Mucosa of stomach (tissue), 1 donor: ENCODE results near the gene MUC21.
A peak's percentile ranks its signal among the peaks of the same experiment; 100 is the strongest.

Source experiments
- H3K27me3 ChIP-seq: one replicate; pipeline ENCODE4 v1.7.0; 2013; ENCODE audit warnings: mild to moderate bottlenecking, low read length; ENCODE audit not compliant: control insufficient read depth, insufficient read depth
- H3K36me3 ChIP-seq: one replicate; pipeline ENCODE4 v1.7.0; 2013; ENCODE audit warnings: low read length; ENCODE audit not compliant: control insufficient read depth, insufficient read depth
- H3K4me1 ChIP-seq: one replicate; pipeline ENCODE4 v1.7.0; 2013; ENCODE audit warnings: mild to moderate bottlenecking, low read length; ENCODE audit not compliant: control insufficient read depth, insufficient read depth
- H3K4me3 ChIP-seq: one replicate; pipeline ENCODE4 v1.7.0; 2013; ENCODE audit warnings: low read length
- H3K9ac ChIP-seq: one replicate; pipeline ENCODE4 v1.7.0; 2013; ENCODE audit warnings: mild to moderate bottlenecking, low read length, moderate library complexity
- H3K9me3 ChIP-seq: one replicate; pipeline ENCODE4 v1.7.0; 2013; ENCODE audit warnings: mild to moderate bottlenecking, low read length, moderate library complexity; ENCODE audit not compliant: control insufficient read depth
- donor health status: Pancreatic carcinoma.

The MUC21 gene

DNA sequence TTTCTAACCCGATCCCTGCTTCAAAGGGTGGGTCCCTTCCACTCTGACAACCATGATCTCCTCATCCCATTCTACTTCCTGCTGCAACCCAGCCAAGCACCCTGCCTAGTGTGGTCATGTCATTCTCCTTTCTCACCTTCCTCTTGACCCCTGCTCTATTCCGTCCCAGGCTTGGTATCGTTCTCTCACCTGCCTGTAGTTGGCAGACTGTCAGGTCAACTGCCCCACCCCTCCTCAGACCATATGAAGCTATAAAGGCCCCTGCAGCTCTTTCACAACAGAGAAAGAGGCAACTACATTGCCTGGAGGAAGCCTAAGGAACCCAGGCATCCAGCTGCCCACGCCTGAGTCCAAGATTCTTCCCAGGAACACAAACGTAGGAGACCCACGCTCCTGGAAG, at the start of gene MUC21:
Gene MUC21, plus strand, starts transcription at position 280 of the 400 bp plus-strand sequence. CDS start 241 bp downstream, outside the sequence.
- H3K4me3 ChIP-seq: no peak within 1 kb of the TSS

DNA sequence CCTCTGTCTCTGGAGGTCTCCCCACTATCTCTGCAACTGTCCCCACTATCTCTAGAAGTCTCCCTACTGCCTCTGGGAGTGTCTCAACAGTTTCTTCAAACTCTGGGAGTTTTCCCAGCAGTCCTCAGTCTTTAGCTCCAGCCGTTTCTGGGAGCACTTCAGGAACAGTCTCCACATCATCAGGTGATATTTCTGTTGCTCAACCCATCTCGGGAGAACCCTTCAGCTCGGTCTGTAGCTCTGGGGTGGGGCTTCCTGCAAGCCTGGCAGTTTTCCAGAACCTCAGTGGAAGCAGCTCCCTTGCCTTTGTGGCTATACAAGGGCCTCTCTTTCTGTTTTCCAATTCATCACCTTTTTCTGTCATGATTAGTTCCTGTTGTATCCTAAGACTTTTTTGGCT, 48.5 kb upstream of the MUC21 start:
- Histone ChIP-seq H3K9me3 (no peaks in the 10 kb centered on the region), H3K4me3 (no peak overlapping the region), H3K36me3 (no peaks in the 10 kb centered on the region), H3K4me1 (peaks cover 80% of the 10 kb centered on the region), H3K9ac (no peak overlapping the region), H3K27me3 (no peaks in the 10 kb centered on the region)

More for the DNA sequence above, at the start of gene MUC21:
- no peaks in the 10 kb centered on the region for H3K36me3 ChIP-seq
- H3K4me1 ChIP-seq: peaks cover 19% of the 10 kb centered on the region
- no peaks in the 10 kb centered on the region for H3K27me3 ChIP-seq
- no peaks in the 10 kb centered on the region for H3K9me3 ChIP-seq
- no peak within 1 kb of the TSS for H3K9ac ChIP-seq

DNA sequence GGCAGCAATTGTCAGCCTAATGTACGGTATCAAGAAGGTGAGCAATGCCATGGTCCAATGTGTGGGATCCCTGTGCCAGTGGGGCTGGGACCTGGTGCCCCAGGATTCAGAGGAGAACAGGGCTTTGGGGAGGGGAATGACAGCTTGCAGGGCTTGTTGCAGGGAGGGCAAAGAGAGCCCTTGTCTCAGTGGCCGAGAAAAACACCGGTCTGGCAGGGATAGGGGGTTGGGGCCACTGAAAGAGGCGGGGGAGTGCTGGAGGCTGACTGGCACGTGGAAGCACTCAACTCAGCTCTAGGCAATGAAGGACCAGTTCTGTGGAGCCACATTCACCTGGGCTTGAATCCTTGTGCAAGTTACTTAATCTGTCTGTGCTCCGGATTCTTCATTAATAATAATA, 46.3 kb upstream of the MUC21 start:
- H3K4me1 ChIP-seq: peaks cover 73% of the 10 kb centered on the region
- H3K9ac ChIP-seq: no peak overlapping the region
- no peaks in the 10 kb centered on the region for H3K9me3 ChIP-seq
- H3K27me3 ChIP-seq: no peaks in the 10 kb centered on the region
- H3K4me3 ChIP-seq: no peak overlapping the region
- peaks cover 5% of the 10 kb centered on the region for H3K36me3 ChIP-seq

DNA sequence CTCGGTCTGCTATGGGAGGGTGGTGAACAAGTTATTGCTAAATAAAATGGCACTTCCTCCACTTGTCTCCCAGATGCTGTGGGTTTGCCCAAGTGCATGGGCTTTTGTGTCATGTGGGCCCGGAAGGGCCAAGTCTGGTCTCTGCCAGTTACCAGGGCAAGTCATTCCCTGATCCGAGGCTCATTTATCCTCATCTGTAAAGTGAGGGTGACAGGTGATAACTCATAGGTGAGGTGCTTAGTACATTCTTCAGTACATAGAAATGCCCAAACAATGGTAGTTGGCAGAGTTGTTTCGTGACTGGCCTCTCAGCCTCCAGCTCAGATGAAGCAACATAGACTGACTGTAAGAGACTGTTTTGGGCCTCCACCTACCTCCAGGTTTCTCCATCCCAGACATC, 44.8 kb upstream of the MUC21 start:
- Histone ChIP-seq H3K4me1 (peaks cover 72% of the 10 kb centered on the region), H3K9me3 (no peaks in the 10 kb centered on the region), H3K9ac (peak overlapping the region; percentile 41)

DNA sequence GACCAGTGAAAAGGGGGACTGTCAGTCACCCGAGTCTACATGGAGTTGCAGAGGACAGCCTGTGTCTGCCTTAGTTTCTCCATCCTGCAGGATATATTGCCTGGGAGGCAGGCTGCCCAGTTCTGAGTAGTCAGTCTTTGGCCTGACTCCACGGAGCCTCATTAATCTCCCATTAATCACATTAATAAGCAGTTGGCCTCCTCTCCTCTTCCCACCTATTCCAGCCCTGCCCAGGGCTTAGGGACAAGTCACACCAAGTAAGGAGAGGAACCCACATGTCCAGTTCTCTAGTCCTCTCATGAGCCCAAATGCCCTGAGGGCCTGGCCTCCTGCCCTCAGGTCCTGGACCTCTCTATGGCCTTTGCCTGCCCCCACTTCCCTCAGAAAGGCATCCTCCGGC, 44.0 kb upstream of the MUC21 start:
- Histone ChIP-seq H3K9ac (peak overlapping the region; percentile 84), H3K36me3 (peaks cover 10% of the 10 kb centered on the region), H3K9me3 (no peaks in the 10 kb centered on the region), H3K27me3 (peaks cover 6% of the 10 kb centered on the region), H3K4me1 (peaks cover 65% of the 10 kb centered on the region), H3K4me3 (no peak overlapping the region)

More for the DNA sequence above, 44.8 kb upstream of the MUC21 start:
- Histone ChIP-seq H3K4me3 (no peak overlapping the region), H3K27me3 (peaks cover 6% of the 10 kb centered on the region), H3K36me3 (peaks cover 10% of the 10 kb centered on the region)

DNA sequence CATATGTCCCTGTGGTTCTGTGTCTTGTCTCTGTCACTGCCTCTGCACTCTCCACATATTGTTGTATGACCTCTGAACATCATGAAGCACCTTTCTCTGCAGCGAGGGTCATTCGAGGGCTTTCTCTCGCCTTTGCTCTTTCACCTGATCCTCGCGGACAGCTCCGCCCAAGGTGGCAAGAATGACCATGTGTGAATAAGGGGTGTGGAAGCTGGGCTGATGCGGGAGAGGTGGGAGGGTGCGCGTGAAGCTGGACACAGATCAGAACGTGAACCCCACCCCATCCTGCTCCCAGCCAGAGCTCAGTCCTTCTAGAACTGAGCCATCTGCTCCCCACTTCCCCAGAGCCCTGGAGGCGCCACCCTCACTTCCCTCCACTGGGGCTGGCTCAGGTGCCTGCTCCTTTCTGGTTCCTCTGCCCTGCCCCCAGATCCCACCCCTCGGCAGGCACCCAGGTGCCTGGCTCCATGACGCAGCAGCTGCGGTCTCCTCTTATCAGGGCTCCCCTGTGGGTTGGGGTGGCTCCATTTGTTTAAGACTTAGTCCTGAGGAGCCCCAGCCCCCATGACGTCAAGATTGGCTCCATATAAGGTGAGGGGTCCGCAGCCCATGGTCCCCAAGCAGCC, 43.0 kb upstream of the MUC21 start, which contains the start of gene MUCL3:
Gene MUCL3, plus strand, starts transcription at position 613 of the 626 bp plus-strand sequence. CDS start 27 bp downstream, outside the sequence.
- peaks cover 10% of the 10 kb centered on the region for H3K36me3 ChIP-seq
- H3K9ac ChIP-seq: peak within 1 kb of the TSS; percentile 84
- no peaks in the 10 kb centered on the region for H3K9me3 ChIP-seq
- H3K27me3 ChIP-seq: peaks cover 6% of the 10 kb centered on the region
- peaks cover 56% of the 10 kb centered on the region for H3K4me1 ChIP-seq
- H3K4me3 ChIP-seq: peak within 1 kb of the TSS; percentile 48

DNA sequence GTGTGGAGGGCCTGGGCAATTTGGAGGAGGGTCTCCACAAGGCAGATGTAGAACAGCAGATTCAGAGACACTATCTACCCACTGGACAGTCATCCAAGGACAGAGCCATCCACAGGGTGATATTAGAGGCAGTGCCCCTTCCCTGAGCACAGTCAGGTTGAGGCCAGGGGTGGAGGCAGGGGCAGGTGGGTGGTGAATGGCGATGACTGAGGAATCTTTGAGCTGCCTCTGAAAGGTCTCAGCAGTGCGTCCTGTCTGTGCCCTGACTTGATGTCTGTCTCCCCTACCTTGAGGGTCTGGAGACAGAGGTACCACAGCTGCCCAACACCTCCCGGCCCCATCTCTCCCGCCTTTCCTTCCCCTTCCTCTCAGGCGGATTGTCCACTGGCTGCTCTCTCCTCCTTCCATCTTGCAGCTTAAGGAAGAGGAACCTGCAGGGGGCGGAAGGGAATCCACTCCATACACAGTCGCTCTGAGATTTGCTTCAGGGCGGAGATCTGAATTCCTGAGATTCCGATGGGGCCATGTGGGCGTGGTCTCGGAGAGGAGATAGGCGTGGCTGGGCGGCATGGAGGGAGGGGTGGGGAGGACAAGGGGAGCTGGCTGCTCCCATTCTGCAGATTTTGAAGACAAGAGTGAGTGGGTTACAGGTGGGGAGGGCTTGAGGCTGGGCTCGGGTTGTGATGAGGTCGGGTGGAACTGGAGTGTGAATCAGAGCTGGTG, 41.0 kb upstream of the MUC21 start:
- Histone ChIP-seq H3K36me3 (peaks cover 14% of the 10 kb centered on the region), H3K27me3 (peaks cover 6% of the 10 kb centered on the region), H3K9me3 (no peaks in the 10 kb centered on the region), H3K4me1 (peaks cover 57% of the 10 kb centered on the region), H3K9ac (peak overlapping the region; percentile 84), H3K4me3 (peak overlapping the region; percentile 48)

DNA sequence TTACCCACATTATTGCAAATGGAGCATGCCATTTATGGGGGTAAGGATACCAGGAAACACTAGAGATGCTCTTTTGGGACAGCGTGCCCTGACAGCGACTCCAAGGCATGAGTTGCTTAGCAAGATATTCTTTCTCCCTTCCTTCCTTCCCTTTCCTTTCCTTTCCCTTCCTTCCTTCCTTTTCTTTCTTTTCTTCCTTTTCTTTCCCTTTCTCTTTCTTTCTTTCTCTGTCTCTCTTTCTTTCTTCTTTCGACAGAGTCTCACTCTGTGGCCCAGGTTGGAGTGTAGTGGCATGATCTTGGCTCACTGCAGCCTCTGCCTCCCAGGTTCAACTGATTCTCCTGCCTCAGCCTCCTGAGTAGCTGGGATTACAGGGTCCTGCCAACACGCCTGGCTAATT, 39.5 kb upstream of the MUC21 start:
- Histone ChIP-seq H3K4me1 (peaks cover 42% of the 10 kb centered on the region), H3K36me3 (peaks cover 14% of the 10 kb centered on the region), H3K4me3 (no peak overlapping the region), H3K9ac (no peak overlapping the region), H3K9me3 (no peaks in the 10 kb centered on the region), H3K27me3 (peaks cover 6% of the 10 kb centered on the region)

DNA sequence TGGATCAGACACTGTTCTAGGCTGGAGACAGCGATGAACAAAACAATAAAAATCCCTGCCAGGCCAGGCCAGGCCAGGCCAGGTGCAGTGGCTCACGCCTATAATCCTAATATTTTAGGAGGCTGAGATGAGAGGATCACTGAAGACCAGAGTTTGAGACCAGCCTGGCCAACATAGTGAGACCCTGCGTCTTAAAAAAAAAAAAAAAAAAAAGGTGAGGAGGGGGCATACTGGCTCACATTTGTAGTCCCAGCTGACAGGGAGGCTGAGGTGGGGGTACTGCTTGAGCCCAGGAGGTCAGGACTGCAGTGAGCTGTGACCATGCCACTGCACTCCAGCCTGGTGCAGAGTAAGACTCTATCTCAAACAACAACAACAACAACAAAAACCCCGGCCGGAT, 38.2 kb upstream of the MUC21 start:
- Histone ChIP-seq H3K36me3 (peaks cover 14% of the 10 kb centered on the region), H3K27me3 (peaks cover 6% of the 10 kb centered on the region), H3K9me3 (no peaks in the 10 kb centered on the region), H3K4me1 (peaks cover 31% of the 10 kb centered on the region), H3K9ac (no peak overlapping the region), H3K4me3 (no peak overlapping the region)

DNA sequence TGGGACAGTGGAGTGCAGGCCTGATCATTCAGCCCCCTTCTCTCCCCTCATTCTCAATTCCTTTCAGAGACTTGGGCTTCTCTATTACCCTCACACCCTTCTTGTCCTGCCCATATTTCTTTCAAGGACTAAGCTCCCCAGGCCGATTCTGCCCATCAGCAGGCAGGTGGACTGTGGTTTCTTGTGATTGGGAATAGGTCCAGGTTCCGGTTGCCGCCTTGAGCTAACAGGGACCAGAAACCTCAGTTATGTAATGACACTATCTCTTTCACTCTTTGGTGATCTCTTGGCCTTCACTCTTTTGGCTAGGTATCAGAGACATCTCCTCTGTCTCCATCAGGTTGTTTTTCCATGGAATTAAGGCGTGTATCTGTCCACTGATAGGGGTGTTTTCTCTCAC, 36.3 kb upstream of the MUC21 start:
- Histone ChIP-seq H3K36me3 (peaks cover 22% of the 10 kb centered on the region), H3K4me3 (no peak overlapping the region), H3K9me3 (no peaks in the 10 kb centered on the region), H3K27me3 (peaks cover 6% of the 10 kb centered on the region), H3K4me1 (peaks cover 26% of the 10 kb centered on the region), H3K9ac (no peak overlapping the region)

DNA sequence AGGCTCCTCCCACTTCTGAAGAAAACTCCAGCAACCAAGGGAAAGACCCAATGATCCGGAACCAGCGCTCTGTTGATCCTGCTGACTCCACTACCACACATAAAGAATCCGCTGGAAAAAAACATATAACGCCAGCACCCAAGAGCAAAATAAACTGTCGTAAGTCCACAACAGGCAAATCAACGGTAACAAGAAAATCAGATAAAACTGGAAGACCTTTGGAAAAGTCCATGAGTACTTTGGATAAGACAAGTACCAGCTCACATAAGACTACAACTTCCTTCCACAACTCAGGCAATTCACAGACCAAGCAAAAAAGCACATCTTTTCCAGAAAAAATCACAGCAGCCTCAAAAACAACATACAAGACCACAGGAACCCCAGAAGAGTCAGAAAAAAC, 34.7 kb upstream of the MUC21 start:
- Histone ChIP-seq H3K9ac (no peak overlapping the region), H3K36me3 (peaks cover 16% of the 10 kb centered on the region), H3K4me1 (peaks cover 16% of the 10 kb centered on the region), H3K9me3 (no peaks in the 10 kb centered on the region), H3K4me3 (no peak overlapping the region), H3K27me3 (no peaks in the 10 kb centered on the region)

DNA sequence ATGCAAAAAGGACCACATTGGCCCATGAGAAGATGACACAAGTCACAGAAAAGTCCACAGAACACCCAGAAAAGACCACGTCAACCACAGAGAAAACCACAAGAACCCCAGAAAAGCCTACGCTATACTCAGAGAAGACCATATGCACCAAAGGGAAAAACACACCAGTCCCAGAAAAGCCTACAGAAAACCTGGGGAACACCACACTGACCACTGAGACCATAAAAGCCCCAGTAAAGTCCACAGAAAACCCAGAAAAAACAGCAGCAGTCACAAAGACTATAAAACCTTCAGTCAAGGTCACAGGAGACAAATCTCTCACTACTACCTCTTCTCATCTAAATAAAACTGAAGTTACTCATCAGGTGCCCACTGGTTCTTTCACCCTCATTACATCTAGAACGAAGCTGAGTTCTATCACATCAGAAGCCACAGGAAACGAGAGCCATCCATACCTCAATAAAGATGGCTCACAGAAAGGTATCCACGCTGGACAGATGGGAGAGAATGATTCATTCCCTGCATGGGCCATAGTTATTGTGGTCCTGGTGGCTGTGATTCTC, 31.5 kb upstream of the MUC21 start:
- H3K27me3 ChIP-seq: no peaks in the 10 kb centered on the region
- H3K9me3 ChIP-seq: no peaks in the 10 kb centered on the region
- peaks cover 21% of the 10 kb centered on the region for H3K4me1 ChIP-seq
- no peak overlapping the region for H3K9ac ChIP-seq
- H3K36me3 ChIP-seq: peaks cover 13% of the 10 kb centered on the region
- no peak overlapping the region for H3K4me3 ChIP-seq
